Ovary (tissue), 3 donors: Measurements from ENCODE around the gene KIF23.

ENCODE experiments used
- EP300 ChIP-seq: sonication (generic); formaldehyde crosslinking; IDR thresholded peaks from one replicate; pipeline ENCODE4 v1.6.1; 2017; ENCODE audit warnings: antibody characterized with exemption
- TF ChIP-seq, protein P1 (sequence below), 3 donors: fragments of 450-650 bp in 2 of 3; fragments of 200-600 bp in 1 of 3; IDR thresholded peaks; one replicate each; pipeline versions ENCODE4 v1.5.1 to v1.8.0; 2016 to 2022; ENCODE audit warnings: antibody characterized with exemption in 3 of 3, mild to moderate bottlenecking in 1 of 3
- donor health status: DM: no; HTN: no; CAD: no.

DNA sequence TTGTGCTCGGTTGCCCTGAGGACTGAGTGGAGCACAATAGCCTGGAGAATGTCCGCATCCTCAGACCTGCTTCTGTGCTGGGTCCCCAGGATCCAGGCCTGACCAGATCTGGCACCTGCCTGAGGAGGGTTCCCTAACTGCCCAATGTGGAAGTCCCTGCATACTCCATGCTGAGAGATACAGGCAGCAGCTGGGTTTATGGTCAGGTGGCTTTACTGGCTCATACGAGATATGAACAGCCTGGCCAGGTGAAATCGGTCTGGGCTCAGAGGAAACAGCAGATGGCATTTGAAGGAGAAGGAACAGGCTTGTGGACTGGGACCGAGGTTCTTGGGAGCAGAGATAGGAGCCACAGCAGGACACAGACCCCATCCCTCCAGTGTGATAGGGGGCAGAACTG, 18.2 kb upstream of the KIF23 start:
- TF ChIP-seq, protein P1, sequence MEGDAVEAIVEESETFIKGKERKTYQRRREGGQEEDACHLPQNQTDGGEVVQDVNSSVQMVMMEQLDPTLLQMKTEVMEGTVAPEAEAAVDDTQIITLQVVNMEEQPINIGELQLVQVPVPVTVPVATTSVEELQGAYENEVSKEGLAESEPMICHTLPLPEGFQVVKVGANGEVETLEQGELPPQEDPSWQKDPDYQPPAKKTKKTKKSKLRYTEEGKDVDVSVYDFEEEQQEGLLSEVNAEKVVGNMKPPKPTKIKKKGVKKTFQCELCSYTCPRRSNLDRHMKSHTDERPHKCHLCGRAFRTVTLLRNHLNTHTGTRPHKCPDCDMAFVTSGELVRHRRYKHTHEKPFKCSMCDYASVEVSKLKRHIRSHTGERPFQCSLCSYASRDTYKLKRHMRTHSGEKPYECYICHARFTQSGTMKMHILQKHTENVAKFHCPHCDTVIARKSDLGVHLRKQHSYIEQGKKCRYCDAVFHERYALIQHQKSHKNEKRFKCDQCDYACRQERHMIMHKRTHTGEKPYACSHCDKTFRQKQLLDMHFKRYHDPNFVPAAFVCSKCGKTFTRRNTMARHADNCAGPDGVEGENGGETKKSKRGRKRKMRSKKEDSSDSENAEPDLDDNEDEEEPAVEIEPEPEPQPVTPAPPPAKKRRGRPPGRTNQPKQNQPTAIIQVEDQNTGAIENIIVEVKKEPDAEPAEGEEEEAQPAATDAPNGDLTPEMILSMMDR (IDR thresholded peaks at IDR 0.05) = no peak
- no peak for TF ChIP-seq EP300
